ENCODE data around the gene CD7. TPM values are rescaled to one million over a fixed set of nuclear protein-coding genes. Genes with fewer than 3 reads are reported as not detected.

CD7 gene
- total and polyA plus RNA-seq, 2 donors (not counting 3 experiments of a cell fraction or from before 2014, with no cell fraction given), result not detected

- H3K27ac ChIP-seq (ENCODE audit: insufficient read depth, low read depth, low read length), result peak overlapping the region; percentile 50
- no peak overlapping the region for H2AFZ ChIP-seq (ENCODE audit: low read depth, low read length)
- no peaks in the 10 kb centered on the region for H3K27me3 ChIP-seq (ENCODE audit: control insufficient read depth in 2 of 2, insufficient read depth in 2 of 2, low read length in 2 of 2)
- no peak overlapping the region for H3K4me3 ChIP-seq (replicated peaks in 1 of 3; ENCODE audit: insufficient read depth in 1 of 3, low read depth in 1 of 3, low read length in 3 of 3)
- intact Hi-C loops (cut with micrococcal nuclease) (no loop called here), dilution Hi-C loops (cut with MboI; ENCODE audit: extremely low pct_ligation_motif_present, low sequenced_read_pairs) (no loop called here)
- H4K20me1 ChIP-seq (replicated peaks; ENCODE audit: control insufficient read depth, extremely low read depth, insufficient read depth, low read length), result peaks cover 8% of the 10 kb centered on the region
- CTCF ChIA-PET, result interaction anchor here (0.8 to 1.5 kb wide), 3 partner anchors 21 to 31 kb away, joined by 3 to 4 read pairs (median 4); no protein-coding TSS in a partner anchor
- FAIRE-seq, result peak; percentile 98
- TF ChIP-seq MYC (IDR thresholded peaks at IDR 0.05; ENCODE audit: low read depth, low read length) (no peak), JUN (IDR thresholded peaks at IDR 0.05; ENCODE audit: borderline replicate concordance, insufficient read depth, insufficient read length, low read depth) (peak; percentile 85), CTCF (IDR thresholded peaks at IDR 0.05; ENCODE audit: extremely low read depth in 1 of 2, insufficient read depth in 1 of 2, low read depth in 1 of 2, low read length in 2 of 2) (peak in 1 of 2 donors; percentile 17), GATA2 (IDR thresholded peaks at IDR 0.05; ENCODE audit: insufficient read depth, insufficient read length, low read depth, low read length) (no peak), POLR2AphosphoS5 (IDR thresholded peaks at IDR 0.05; ENCODE audit: insufficient read depth, low read depth, low read length) (peak; percentile 52), FOS (IDR thresholded peaks at IDR 0.05; ENCODE audit: borderline replicate concordance, insufficient read depth, low read length) (peak; percentile 92)
- H3K79me2 ChIP-seq (ENCODE audit: control insufficient read depth, insufficient read depth, low read length), result peaks cover 97% of the 10 kb centered on the region
- H3K9me1 ChIP-seq (replicated peaks; ENCODE audit: control insufficient read depth, extremely low read depth, insufficient read depth, low read length), result no peaks in the 10 kb centered on the region
- peak; percentile 82 for DNase-seq (ENCODE audit: low read depth, low spot score)
- peak overlapping the region; percentile 4 for H3K9ac ChIP-seq (replicated peaks; ENCODE audit: extremely low read depth, insufficient read depth, low read length)
- peak overlapping the region; percentile 1 for H3K4me2 ChIP-seq (ENCODE audit: insufficient read depth, low read length)
- H3K9me3 ChIP-seq (replicated peaks; ENCODE audit: control insufficient read depth, insufficient read depth, low read length), result no peaks in the 10 kb centered on the region
- POLR2A ChIA-PET, result interaction anchor here (0.6 kb wide), 1 partner anchor 13 kb away, joined by 8 read pairs; no protein-coding TSS in a partner anchor
- BruUV-seq (replicated peaks), result no TSS peak
- H3K4me1 ChIP-seq (ENCODE audit: control insufficient read depth, extremely low read depth, insufficient read depth, low read length), result peaks cover 21% of the 10 kb centered on the region
- H3K36me3 ChIP-seq (ENCODE audit: control insufficient read depth in 2 of 2, extremely low read depth in 1 of 2, insufficient read depth in 2 of 2, low read length in 2 of 2), result peaks cover 25 to 56% of the 10 kb centered on the region in 2 experiments
These were observed 49.6 kb downstream of the CD7 start for GRCh38 chr17:82267575-82268379.

Data from endothelial cell of umbilical vein (primary cell).